ENCODE results near the gene UBE2G2.

UBE2G2 gene

GRCh38 chr21:44742418-44743153, 59.0 kb downstream of the UBE2G2 start:
- no peak for DNase-seq

- no peak for DNase-seq
Measured at GRCh38 chr21:44741921-44742320, 59.7 kb downstream of the UBE2G2 start.

- DNase-seq, result no peak
Measured at GRCh38 chr21:44740742-44741141, 60.9 kb downstream of the UBE2G2 start.

GRCh38 chr21:44739316-44739715, 62.3 kb downstream of the UBE2G2 start:
- no peak for DNase-seq

GRCh38 chr21:44738621-44739020, 63.0 kb downstream of the UBE2G2 start:
- no peak for DNase-seq

GRCh38 chr21:44737706-44738354, 63.8 kb downstream of the UBE2G2 start:
- no peak for DNase-seq

GRCh38 chr21:44736291-44737004, 65.2 kb downstream of the UBE2G2 start:
- DNase-seq, result no peak

- no peak for DNase-seq
Measured at GRCh38 chr21:44735821-44736220, 65.8 kb downstream of the UBE2G2 start.

GRCh38 chr21:44734841-44735240, 66.8 kb downstream of the UBE2G2 start:
- no peak for DNase-seq

GRCh38 chr21:44734026-44734745, 67.4 kb downstream of the UBE2G2 start:
- no peak for DNase-seq

GRCh38 chr21:44732956-44733355, 68.7 kb downstream of the UBE2G2 start:
- no peak for DNase-seq

GRCh38 chr21:44732263-44732662, 69.4 kb downstream of the UBE2G2 start:
- no peak for DNase-seq

- DNase-seq, result no peak
Measured at GRCh38 chr21:44730951-44731579, 70.6 kb downstream of the UBE2G2 start.

- no peak for DNase-seq
Measured at GRCh38 chr21:44730028-44730395, 71.6 kb downstream of the UBE2G2 start.

GRCh38 chr21:44729336-44730027, 72.1 kb downstream of the UBE2G2 start:
- no peak for DNase-seq

- no peak for DNase-seq
Measured at GRCh38 chr21:44728716-44729115, 72.9 kb downstream of the UBE2G2 start.

- no peak for DNase-seq
Measured at GRCh38 chr21:44727757-44728156, 73.9 kb downstream of the UBE2G2 start.

- DNase-seq, result no peak
Measured at GRCh38 chr21:44727321-44727720, 74.3 kb downstream of the UBE2G2 start.

- no peak for DNase-seq
Measured at GRCh38 chr21:44726826-44727225, 74.8 kb downstream of the UBE2G2 start.

- no peak for DNase-seq
Measured at GRCh38 chr21:44724926-44725325, 76.7 kb downstream of the UBE2G2 start.

- DNase-seq, result no peak
Measured at GRCh38 chr21:44724196-44724595, 77.4 kb downstream of the UBE2G2 start.
